SU-DHL-6 (cell line): ENCODE results near the gene ZNF74.
"Not testable (repeated sequence)": the region's sequence is repeated elsewhere in the genome, so short reads cannot be mapped to it uniquely, and the experiment has no call there.

Experiments
- CTCF ChIP-seq: fragments of 200-600 bp; sonication (generic); IDR thresholded peaks from one replicate; pipeline ENCODE4 v1.5.1; 2017; ENCODE audit warnings: antibody characterized with exemption, mild to moderate bottlenecking, low read length, moderate library complexity; ENCODE audit not compliant: insufficient read depth, poor library complexity, severe bottlenecking
- EZH2phosphoT487 ChIP-seq: fragments of 200-600 bp; sonication (generic), shearing (Covaris generic); conservative IDR thresholded peaks from 2 replicates; pipeline ENCODE4 v1.6.1; 2018; ENCODE audit warnings: mild to moderate bottlenecking, antibody characterized with exemption, low read length, moderate library complexity, mixed read lengths

- TF ChIP-seq CTCF, EZH2phosphoT487: not testable (repeated sequence)
Observed at GRCh38 chr22:20415241-20415640, 21.3 kb downstream of the ZNF74 start.
